B cell (primary cell): ENCODE data around the gene KRTAP5-1. TPM values are rescaled to one million over a fixed set of nuclear protein-coding genes. Genes with fewer than 3 reads are reported as not detected.

Experiments
- ATAC-seq: fragments of 200-7000 bp; cut with Tn5 transposase; one replicate; pipeline ENCODE4 v1.10.0; 2021; ENCODE audit warnings: low read depth, mild to moderate bottlenecking, moderate number of reproducible peaks, moderate library complexity
- CTCF ChIA-PET: fragments of 350-600 bp; sonication (Branson Sonifier 250); formaldehyde crosslinking; loops from one replicate; lab custom pipeline; 2021; ENCODE audit warnings: antibody characterized with exemption, inconsistent platforms; lab: Charles Lee
- POLR2A ChIA-PET: fragments of 350-600 bp; sonication (Branson Sonifier 250); formaldehyde crosslinking; loops from one replicate; lab custom pipeline; 2021; ENCODE audit warnings: antibody characterized with exemption; lab: Charles Lee
- DNase-seq: peaks from one replicate; pipeline ENCODE4 v3.0.0; 2013
- H2AFZ ChIP-seq: 2 replicates; pipeline ENCODE4 v1.6.1; 2012; ENCODE audit warnings: mild to moderate bottlenecking, low read depth, low read length; ENCODE audit not compliant: insufficient read depth, poor library complexity, severe bottlenecking
- H3K27ac ChIP-seq, 2 donors: 1 replicate in 1 of 2; 2 replicates in 1 of 2; pipeline ENCODE4 v1.5.1; 2012 to 2013; ENCODE audit warnings: low read length in 2 of 2, mild to moderate bottlenecking in 2 of 2, moderate library complexity in 1 of 2
- H3K27me3 ChIP-seq, 4 experiments: fragments of 200-600 bp in 1 of 4; sonication (generic) in 1 of 4; replicated peaks in 1 of 4; 1 replicate in 2 of 4; 2 replicates in 2 of 4; pipeline versions ENCODE4 v1.6.1 to v1.7.0; 2013 to 2016; ENCODE audit warnings: low read length in 3 of 4, mild to moderate bottlenecking in 2 of 4, mixed read lengths in 1 of 4, moderate library complexity in 1 of 4; ENCODE audit not compliant: insufficient read depth in 4 of 4, control insufficient read depth in 3 of 4; ENCODE audit errors: control extremely low read depth in 1 of 4
- H3K36me3 ChIP-seq, 2 experiments: replicated peaks in 1 of 2; 1 replicate in 1 of 2; 2 replicates in 1 of 2; pipeline versions ENCODE4 v1.6.1 to v1.7.1; 2013; ENCODE audit warnings: low read length in 1 of 2; ENCODE audit not compliant: insufficient read depth in 2 of 2, control insufficient read depth in 1 of 2; ENCODE audit errors: control extremely low read depth in 1 of 2, extremely low read depth in 1 of 2
- H3K4me1 ChIP-seq, 2 donors: fragments of 200-600 bp in 1 of 2; sonication (generic) in 1 of 2; 1 replicate in 1 of 2; 2 replicates in 1 of 2; pipeline versions ENCODE4 v1.5.1 to v1.6.1; 2013 to 2017; ENCODE audit warnings: low read length in 2 of 2; ENCODE audit not compliant: control insufficient read depth in 2 of 2, insufficient read depth in 2 of 2
- H3K4me2 ChIP-seq: replicated peaks from 2 replicates; pipeline ENCODE3; 2012; ENCODE audit warnings: mild to moderate bottlenecking, low read depth, low read length; ENCODE audit not compliant: poor library complexity, severe bottlenecking
- H3K4me3 ChIP-seq, 5 experiments: fragments of 200-600 bp in 1 of 5; sonication (generic) in 1 of 5; 1 replicate in 3 of 5; 2 replicates in 2 of 5; pipeline versions ENCODE4 v1.5.1 to v1.7.0; 2011 to 2016; ENCODE audit warnings: low read length in 4 of 5, mild to moderate bottlenecking in 4 of 5, low read depth in 2 of 5, control low read depth in 1 of 5, moderate library complexity in 1 of 5; ENCODE audit not compliant: insufficient read depth in 1 of 5; ENCODE audit errors: control extremely low read depth in 1 of 5, extremely low read depth in 1 of 5
- H3K79me2 ChIP-seq: fragments of 200-600 bp; sonication (generic); one replicate; pipeline ENCODE4 v1.6.0; 2016; ENCODE audit warnings: low read length; ENCODE audit not compliant: control insufficient read depth, insufficient read depth
- H3K9ac ChIP-seq: fragments of 200-600 bp; sonication (generic); 2 replicates; pipeline ENCODE4 v1.6.1; 2017; ENCODE audit warnings: mild to moderate bottlenecking, low read length, moderate library complexity
- H3K9me3 ChIP-seq, 3 donors: one replicate each; pipeline versions ENCODE4 v1.6.1 to v1.7.1; 2013; ENCODE audit warnings: low read length in 2 of 3; ENCODE audit not compliant: control insufficient read depth in 2 of 3, insufficient read depth in 1 of 3; ENCODE audit errors: control extremely low read depth in 1 of 3
- H4K20me1 ChIP-seq: 2 replicates; pipeline ENCODE4 v1.6.0; 2012; ENCODE audit warnings: mild to moderate bottlenecking, low read length; ENCODE audit not compliant: insufficient read depth, control insufficient read depth, poor library complexity, severe bottlenecking
- H3K27ac Mint-ChIP-seq: one replicate; pipeline ENCODE4 v1.8.0; 2021; ENCODE audit warnings: mixed read lengths
- H3K27me3 Mint-ChIP-seq: one replicate; pipeline ENCODE4 v1.8.0; 2021; ENCODE audit warnings: mixed read lengths
- H3K4me1 Mint-ChIP-seq: one replicate; pipeline ENCODE4 v1.8.0; 2021; ENCODE audit warnings: mixed read lengths
- H3K4me3 Mint-ChIP-seq: one replicate; pipeline ENCODE4 v1.8.0; 2021; ENCODE audit warnings: mixed read lengths
- H3K9me3 Mint-ChIP-seq: one replicate; pipeline ENCODE4 v1.8.0; 2022; ENCODE audit warnings: mixed read lengths; ENCODE audit not compliant: insufficient read depth
- EZH2 ChIP-seq: IDR thresholded peaks from 2 replicates; pipeline ENCODE4 v1.6.1; 2012; ENCODE audit warnings: borderline replicate concordance, low read depth, mild to moderate bottlenecking, moderate library complexity, low read length; ENCODE audit not compliant: insufficient read depth, poor library complexity, severe bottlenecking
- WGBS: methylation state at CpG from one replicate; pipeline ENCODE4 v1.1.5; 2013; ENCODE audit warnings: missing lambda C conversion rate; ENCODE audit not compliant: insufficient coverage; 5-methylcytosine and 5-hydroxymethylcytosine counted together
- intact Hi-C: fragments of 100-400 bp; cut with micrococcal nuclease; formaldehyde crosslinking; loops from one replicate; pipeline ENCODE4 v1.10.0; 2022
- polyA plus RNA-seq: library from polyadenylated mRNA; depleted of rRNA; stranded (reverse); fragments of >200 nt; gene quantifications from 2 replicates; pipeline ENCODE4 v1.2.3, GENCODE V29; 2012
- total RNA-seq, 2 donors: library from RNA; stranded (reverse); fragments of 120-200 nt in 1 of 2; gene quantifications; 1 replicate in 1 of 2; 2 replicates in 1 of 2; pipeline versions ENCODE4 v1.2.3 to v1.2.4, GENCODE V29; 2013 to 2022
- TF ChIP-seq, protein P1 (sequence below): fragments of 200-600 bp; IDR thresholded peaks from one replicate; pipeline ENCODE4 v1.8.0; 2022; ENCODE audit warnings: antibody characterized with exemption, mild to moderate bottlenecking

Gene KRTAP5-1
- total and polyA plus RNA-seq, 2 donors (not counting 1 experiment from before 2014, with no cell fraction given), result not detected

DNA sequence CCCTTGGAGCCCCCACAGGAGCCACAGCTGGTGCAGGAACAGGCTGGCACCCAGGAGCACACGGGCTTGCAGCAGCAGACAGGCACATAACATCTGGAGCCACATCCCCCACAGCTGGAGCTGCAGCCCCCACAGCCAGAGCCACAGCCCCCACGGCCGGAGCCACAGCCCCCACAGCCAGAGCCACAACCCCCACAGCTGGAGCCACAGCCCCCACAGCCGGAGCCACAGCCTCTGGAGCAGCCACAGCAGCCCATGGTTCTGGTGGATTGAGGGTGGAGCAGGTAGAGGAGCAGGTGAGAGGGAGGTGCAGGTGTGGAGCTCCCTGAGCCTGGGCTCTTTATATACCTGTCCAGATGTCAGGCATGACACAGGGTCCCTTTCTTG lies 12.9 kb upstream of the KRTAP5-1 start, which contains the start of gene KRTAP5-2:
KRTAP5-2 (minus strand) TSS at position 301 of the 387 bp plus-strand sequence; CDS start at position 257, 44 bp downstream.
- no peaks in the 10 kb centered on the region for H3K9me3 Mint-ChIP-seq
- CTCF ChIA-PET, result interaction anchor here (1.0 to 1.5 kb wide), 3 partner anchors 23 to 42 kb away, joined by 3 to 6 read pairs (median 5); no protein-coding TSS in a partner anchor
- no peak for DNase-seq

DNA sequence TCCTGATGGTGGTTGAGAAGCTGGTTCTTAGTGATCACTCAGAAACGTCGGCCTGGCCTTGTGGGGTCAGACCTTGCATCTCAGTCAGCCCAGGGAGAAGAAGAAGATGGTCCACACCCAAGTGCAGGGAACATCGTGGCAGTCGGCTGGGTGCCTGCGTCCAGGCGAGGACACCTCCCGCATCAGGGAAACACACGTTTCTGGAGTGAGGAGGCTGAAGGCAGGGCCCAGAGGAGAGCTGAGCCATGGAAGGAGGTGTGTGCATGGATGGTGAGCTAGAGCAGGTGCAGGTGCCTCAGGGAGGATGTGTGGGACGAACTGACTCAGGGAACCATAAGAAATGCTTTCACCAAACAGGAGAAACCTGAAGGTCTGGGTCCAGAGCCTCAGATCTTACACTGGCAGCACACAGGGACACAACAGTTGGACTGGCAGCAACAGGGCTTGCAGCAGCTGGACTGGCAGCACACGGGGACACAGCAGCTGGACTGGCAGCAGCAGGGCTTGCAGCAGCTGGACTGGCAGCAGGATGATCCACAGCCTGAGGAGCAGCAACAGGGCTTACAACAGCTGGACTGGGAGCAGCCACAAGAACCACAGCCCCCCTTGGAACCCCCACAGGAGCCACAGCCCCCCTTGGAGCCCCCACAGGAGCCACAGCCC lies 12.4 kb upstream of the KRTAP5-1 start:
- no peak overlapping the region for H3K27ac ChIP-seq
- peaks cover 52% of the 10 kb centered on the region for H3K27me3 Mint-ChIP-seq
- no peak overlapping the region for H2AFZ ChIP-seq
- no peak overlapping the region for H3K4me3 Mint-ChIP-seq
- no peaks in the 10 kb centered on the region for H3K9me3 Mint-ChIP-seq
- no peaks in the 10 kb centered on the region for H3K4me1 ChIP-seq
- POLR2A ChIA-PET, result no interaction called here
- no peak overlapping the region for H3K9ac ChIP-seq
- DNase-seq (no peak), ATAC-seq (no peak)
- no peaks in the 10 kb centered on the region for H4K20me1 ChIP-seq
- H3K36me3 ChIP-seq, result no peaks in the 10 kb centered on the region
- no peaks in the 10 kb centered on the region for H3K9me3 ChIP-seq
- no peaks in the 10 kb centered on the region for H3K79me2 ChIP-seq
- no peak overlapping the region for H3K4me2 ChIP-seq
- CTCF ChIA-PET, result interaction anchor here (1.0 kb wide), 2 partner anchors 23 to 42 kb away, joined by 3 to 5 read pairs; no protein-coding TSS in a partner anchor
- intact Hi-C loops, result no loop called here
- peaks cover 12% of the 10 kb centered on the region for H3K4me1 Mint-ChIP-seq
- WGBS, result 85% methylated on average over 10 of the region's 10 CpGs
- H3K27me3 ChIP-seq, result peaks cover 0 to 19% (median 4%) of the 10 kb centered on the region in 4 experiments
- no peak overlapping the region for H3K4me3 ChIP-seq
- TF ChIP-seq, protein P1, sequence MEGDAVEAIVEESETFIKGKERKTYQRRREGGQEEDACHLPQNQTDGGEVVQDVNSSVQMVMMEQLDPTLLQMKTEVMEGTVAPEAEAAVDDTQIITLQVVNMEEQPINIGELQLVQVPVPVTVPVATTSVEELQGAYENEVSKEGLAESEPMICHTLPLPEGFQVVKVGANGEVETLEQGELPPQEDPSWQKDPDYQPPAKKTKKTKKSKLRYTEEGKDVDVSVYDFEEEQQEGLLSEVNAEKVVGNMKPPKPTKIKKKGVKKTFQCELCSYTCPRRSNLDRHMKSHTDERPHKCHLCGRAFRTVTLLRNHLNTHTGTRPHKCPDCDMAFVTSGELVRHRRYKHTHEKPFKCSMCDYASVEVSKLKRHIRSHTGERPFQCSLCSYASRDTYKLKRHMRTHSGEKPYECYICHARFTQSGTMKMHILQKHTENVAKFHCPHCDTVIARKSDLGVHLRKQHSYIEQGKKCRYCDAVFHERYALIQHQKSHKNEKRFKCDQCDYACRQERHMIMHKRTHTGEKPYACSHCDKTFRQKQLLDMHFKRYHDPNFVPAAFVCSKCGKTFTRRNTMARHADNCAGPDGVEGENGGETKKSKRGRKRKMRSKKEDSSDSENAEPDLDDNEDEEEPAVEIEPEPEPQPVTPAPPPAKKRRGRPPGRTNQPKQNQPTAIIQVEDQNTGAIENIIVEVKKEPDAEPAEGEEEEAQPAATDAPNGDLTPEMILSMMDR, result no peak
- TF ChIP-seq EZH2, result no peak
- H3K27ac Mint-ChIP-seq, result no peak overlapping the region

More for the DNA sequence above, 12.9 kb upstream of the KRTAP5-1 start, which contains the start of gene KRTAP5-2:
- Histone ChIP-seq H3K27ac (no peak within 1 kb of the TSS), H3K9me3 (no peaks in the 10 kb centered on the region), H3K79me2 (no peaks in the 10 kb centered on the region), H3K4me2 (no peak within 1 kb of the TSS), H3K36me3 (no peaks in the 10 kb centered on the region), H3K9ac (no peak within 1 kb of the TSS), H2AFZ (no peak within 1 kb of the TSS), H4K20me1 (no peaks in the 10 kb centered on the region), H3K4me1 (no peaks in the 10 kb centered on the region), H3K4me3 (no peak within 1 kb of the TSS), H3K27me3 (peaks cover 0 to 19% (median 4%) of the 10 kb centered on the region in 4 experiments)
- peaks cover 48% of the 10 kb centered on the region for H3K27me3 Mint-ChIP-seq
- WGBS, result 17% methylated on average over 1 of the region's 4 CpGs
- POLR2A ChIA-PET, result no interaction called here
- ATAC-seq, result no peak
- intact Hi-C loops, result no loop called here
- H3K4me1 Mint-ChIP-seq, result peaks cover 12% of the 10 kb centered on the region
- H3K27ac Mint-ChIP-seq, result no peak within 1 kb of the TSS
- TF ChIP-seq, protein P1, result no peak
- no peak for TF ChIP-seq EZH2
- no peak within 1 kb of the TSS for H3K4me3 Mint-ChIP-seq
